ENCODE measurements around the gene SCAMP5.

DNA sequence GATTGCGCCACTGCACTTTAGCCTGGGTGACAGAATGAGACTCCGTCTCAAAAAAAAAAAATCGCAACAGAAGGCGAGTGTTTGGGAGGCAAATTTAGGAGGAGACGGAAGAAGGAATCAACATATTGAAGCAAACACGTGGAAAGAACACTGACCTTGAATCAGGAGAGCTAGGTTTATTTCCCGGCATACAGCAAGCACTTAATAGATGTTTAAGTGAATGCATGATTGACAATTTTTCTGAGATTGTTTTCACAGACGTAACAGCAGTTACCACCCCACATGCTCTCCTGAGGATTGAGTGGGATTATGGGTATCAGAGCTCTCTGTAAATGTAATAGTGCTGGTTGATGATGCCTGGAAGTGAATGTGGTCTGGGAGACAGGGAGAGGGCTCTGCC is 33.1 kb upstream of the SCAMP5 start:
- TF ChIP-seq CREB1 (IDR thresholded peaks at IDR 0.05; ENCODE audit: low read depth) (no peak), CEBPB (IDR thresholded peaks at IDR 0.05) (no peak), TCF12 (IDR thresholded peaks at IDR 0.05; ENCODE audit: low read depth) (no peak), EP300 (IDR thresholded peaks at IDR 0.05; ENCODE audit: borderline replicate concordance) (no peak), RAD21 (IDR thresholded peaks at IDR 0.05; ENCODE audit: low read depth) (no peak), FOXM1 (IDR thresholded peaks at IDR 0.05; ENCODE audit: borderline replicate concordance, low read depth) (no peak), TEAD4 (IDR thresholded peaks at IDR 0.05) (no peak), TAF1 (IDR thresholded peaks at IDR 0.05; ENCODE audit: low read depth) (no peak)
- TF ChIP-seq, protein P1, sequence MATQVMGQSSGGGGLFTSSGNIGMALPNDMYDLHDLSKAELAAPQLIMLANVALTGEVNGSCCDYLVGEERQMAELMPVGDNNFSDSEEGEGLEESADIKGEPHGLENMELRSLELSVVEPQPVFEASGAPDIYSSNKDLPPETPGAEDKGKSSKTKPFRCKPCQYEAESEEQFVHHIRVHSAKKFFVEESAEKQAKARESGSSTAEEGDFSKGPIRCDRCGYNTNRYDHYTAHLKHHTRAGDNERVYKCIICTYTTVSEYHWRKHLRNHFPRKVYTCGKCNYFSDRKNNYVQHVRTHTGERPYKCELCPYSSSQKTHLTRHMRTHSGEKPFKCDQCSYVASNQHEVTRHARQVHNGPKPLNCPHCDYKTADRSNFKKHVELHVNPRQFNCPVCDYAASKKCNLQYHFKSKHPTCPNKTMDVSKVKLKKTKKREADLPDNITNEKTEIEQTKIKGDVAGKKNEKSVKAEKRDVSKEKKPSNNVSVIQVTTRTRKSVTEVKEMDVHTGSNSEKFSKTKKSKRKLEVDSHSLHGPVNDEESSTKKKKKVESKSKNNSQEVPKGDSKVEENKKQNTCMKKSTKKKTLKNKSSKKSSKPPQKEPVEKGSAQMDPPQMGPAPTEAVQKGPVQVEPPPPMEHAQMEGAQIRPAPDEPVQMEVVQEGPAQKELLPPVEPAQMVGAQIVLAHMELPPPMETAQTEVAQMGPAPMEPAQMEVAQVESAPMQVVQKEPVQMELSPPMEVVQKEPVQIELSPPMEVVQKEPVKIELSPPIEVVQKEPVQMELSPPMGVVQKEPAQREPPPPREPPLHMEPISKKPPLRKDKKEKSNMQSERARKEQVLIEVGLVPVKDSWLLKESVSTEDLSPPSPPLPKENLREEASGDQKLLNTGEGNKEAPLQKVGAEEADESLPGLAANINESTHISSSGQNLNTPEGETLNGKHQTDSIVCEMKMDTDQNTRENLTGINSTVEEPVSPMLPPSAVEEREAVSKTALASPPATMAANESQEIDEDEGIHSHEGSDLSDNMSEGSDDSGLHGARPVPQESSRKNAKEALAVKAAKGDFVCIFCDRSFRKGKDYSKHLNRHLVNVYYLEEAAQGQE (IDR thresholded peaks at IDR 0.05; ENCODE audit: low read depth): no peak

Data from Ishikawa (cell line).